ENCODE data around the gene ADIPOR2.
"Not testable (repeated sequence)": the region's sequence is repeated elsewhere in the genome, so short reads cannot be mapped to it uniquely, and the experiment has no call there.

The ADIPOR2 gene

GRCh38 chr12:1703771-1704722, 13.2 kb downstream of the ADIPOR2 start:
- no peak for DNase-seq (ENCODE audit: low read depth, low spot score)

GRCh38 chr12:1705774-1706631, 15.1 kb downstream of the ADIPOR2 start:
- DNase-seq (ENCODE audit: low read depth, low spot score), result no peak

GRCh38 chr12:1706632-1706980, 15.7 kb downstream of the ADIPOR2 start:
- DNase-seq (ENCODE audit: low read depth, low spot score), result no peak

- DNase-seq (ENCODE audit: low read depth, low spot score), result no peak
These were observed 16.2 kb downstream of the ADIPOR2 start for GRCh38 chr12:1707051-1707450.

GRCh38 chr12:1709968-1710367, 19.1 kb downstream of the ADIPOR2 start:
- DNase-seq (ENCODE audit: low read depth, low spot score), result not testable (repeated sequence)

- DNase-seq (ENCODE audit: low read depth, low spot score), result not testable (repeated sequence)
These were observed 20.0 kb downstream of the ADIPOR2 start for GRCh38 chr12:1710870-1711269.

GRCh38 chr12:1711536-1712211, 20.8 kb downstream of the ADIPOR2 start:
- DNase-seq (ENCODE audit: low read depth, low spot score), result peak; percentile 19

GRCh38 chr12:1712305-1712704, 21.4 kb downstream of the ADIPOR2 start:
- not testable (repeated sequence) for DNase-seq (ENCODE audit: low read depth, low spot score)

- not testable (repeated sequence) for DNase-seq (ENCODE audit: low read depth, low spot score)
These were observed 22.0 kb downstream of the ADIPOR2 start for GRCh38 chr12:1712852-1713251.

GRCh38 chr12:1713783-1714348, 23.0 kb downstream of the ADIPOR2 start:
- DNase-seq (ENCODE audit: low read depth, low spot score), result not testable (repeated sequence)

- not testable (repeated sequence) for DNase-seq (ENCODE audit: low read depth, low spot score)
These were observed 24.6 kb downstream of the ADIPOR2 start for GRCh38 chr12:1715459-1715858.

- no peak for DNase-seq (ENCODE audit: low read depth, low spot score)
These were observed 25.5 kb downstream of the ADIPOR2 start for GRCh38 chr12:1716215-1716862.

- DNase-seq (ENCODE audit: low read depth, low spot score), result no peak
These were observed 26.0 kb downstream of the ADIPOR2 start for GRCh38 chr12:1716911-1717310.

GRCh38 chr12:1719139-1719538, 28.3 kb downstream of the ADIPOR2 start:
- DNase-seq (ENCODE audit: low read depth, low spot score), result no peak

- DNase-seq (ENCODE audit: low read depth, low spot score), result no peak
These were observed 29.6 kb downstream of the ADIPOR2 start for GRCh38 chr12:1720494-1720893.

GRCh38 chr12:1723721-1724120, 32.9 kb downstream of the ADIPOR2 start:
- DNase-seq (ENCODE audit: low read depth, low spot score), result no peak

GRCh38 chr12:1724250-1724649, 33.4 kb downstream of the ADIPOR2 start:
- DNase-seq (ENCODE audit: low read depth, low spot score), result no peak

GRCh38 chr12:1726753-1727152, 35.9 kb downstream of the ADIPOR2 start:
- no peak for DNase-seq (ENCODE audit: low read depth, low spot score)

GRCh38 chr12:1728824-1729223, 38.0 kb downstream of the ADIPOR2 start:
- no peak for DNase-seq (ENCODE audit: low read depth, low spot score)

- no peak for DNase-seq (ENCODE audit: low read depth, low spot score)
These were observed 40.3 kb downstream of the ADIPOR2 start for GRCh38 chr12:1731019-1731687.
